ENCODE results near the gene ZNF438.

Gene ZNF438

DNA sequence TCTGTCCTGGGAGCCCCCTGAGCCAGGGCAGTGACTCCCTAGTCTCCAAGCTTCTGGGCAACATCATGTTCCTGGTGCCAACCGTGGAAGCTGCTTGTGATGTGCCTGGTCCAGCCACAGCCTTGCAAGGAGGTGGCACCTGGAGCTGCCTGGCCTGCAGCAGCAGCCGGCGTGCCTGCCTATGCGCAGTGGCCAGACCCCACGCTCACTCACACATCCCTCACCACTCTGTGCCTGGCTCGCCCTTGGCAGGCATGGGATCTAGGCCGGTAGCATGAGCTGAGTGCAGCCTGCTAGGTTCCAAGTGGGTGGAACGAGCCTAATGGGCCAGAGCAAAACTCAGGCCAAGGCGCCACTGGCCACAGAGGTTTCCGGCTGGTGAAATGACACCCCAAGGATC is 184.0 kb downstream of the ZNF438 start:
- no peak for DNase-seq
- Mint-ChIP-seq H3K9me3 (no peaks in the 10 kb centered on the region), H3K4me3 (no peak overlapping the region), H3K4me1 (peaks cover 4% of the 10 kb centered on the region), H3K27ac (no peak overlapping the region), H3K36me3 (no peaks in the 10 kb centered on the region), H3K27me3 (no peaks in the 10 kb centered on the region)
- CTCF ChIA-PET: interaction anchor here (1.2 kb wide), 2 partner anchors 11 to 64 kb away, joined by 4 read pairs; no protein-coding TSS in a partner anchor

- H3K27me3 Mint-ChIP-seq: no peaks in the 10 kb centered on the region
- no peak overlapping the region for H3K4me3 Mint-ChIP-seq
- H3K4me1 Mint-ChIP-seq: peaks cover 4% of the 10 kb centered on the region
- H3K27ac Mint-ChIP-seq: no peak overlapping the region
- DNase-seq: no peak
- CTCF ChIA-PET: interaction anchor here (1.2 kb wide), 1 partner anchor 64 kb away, joined by 4 read pairs; no protein-coding TSS in a partner anchor
- H3K36me3 Mint-ChIP-seq: no peaks in the 10 kb centered on the region
- no peaks in the 10 kb centered on the region for H3K9me3 Mint-ChIP-seq
Observed at GRCh38 chr10:30847199-30847598, 184.5 kb downstream of the ZNF438 start.

GRCh38 chr10:30846710-30847109 is 185.0 kb downstream of the ZNF438 start:
- H3K4me1 Mint-ChIP-seq: peaks cover 4% of the 10 kb centered on the region
- CTCF ChIA-PET: interaction anchor here (1.2 kb wide), 1 partner anchor 63 kb away, joined by 4 read pairs; no protein-coding TSS in a partner anchor
- no peak overlapping the region for H3K27ac Mint-ChIP-seq
- no peaks in the 10 kb centered on the region for H3K9me3 Mint-ChIP-seq
- H3K36me3 Mint-ChIP-seq: no peaks in the 10 kb centered on the region
- H3K27me3 Mint-ChIP-seq: no peaks in the 10 kb centered on the region
- no peak for DNase-seq
- H3K4me3 Mint-ChIP-seq: no peak overlapping the region

GRCh38 chr10:30842894-30843293 is 188.8 kb downstream of the ZNF438 start:
- Mint-ChIP-seq H3K4me1 (no peaks in the 10 kb centered on the region), H3K4me3 (no peak overlapping the region), H3K9me3 (no peaks in the 10 kb centered on the region), H3K27me3 (no peaks in the 10 kb centered on the region), H3K27ac (no peak overlapping the region), H3K36me3 (no peaks in the 10 kb centered on the region)
- no peak for DNase-seq
- CTCF ChIA-PET: no interaction called here

DNA sequence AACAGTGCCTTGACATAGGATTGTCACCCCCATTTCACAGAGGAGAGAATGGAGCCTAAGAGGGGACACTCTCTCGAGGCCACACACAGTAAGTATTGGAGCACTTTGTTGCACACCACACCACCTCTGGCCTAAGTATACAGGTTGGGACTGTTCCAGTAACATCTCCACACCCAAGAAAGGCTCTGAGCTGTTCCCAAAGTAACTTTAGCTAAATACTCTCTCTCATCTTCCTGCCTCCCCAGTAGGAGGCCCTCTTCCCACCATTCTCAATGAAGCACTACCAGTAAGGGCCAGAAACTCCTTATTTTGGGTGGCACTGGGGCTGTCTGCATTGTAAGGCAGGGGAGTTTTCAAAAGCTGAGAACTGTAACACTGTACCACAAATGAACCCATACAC is 189.5 kb downstream of the ZNF438 start:
- H3K4me3 Mint-ChIP-seq: no peak overlapping the region
- no peak overlapping the region for H3K27ac Mint-ChIP-seq
- H3K4me1 Mint-ChIP-seq: no peaks in the 10 kb centered on the region
- CTCF ChIA-PET: no interaction called here
- no peaks in the 10 kb centered on the region for H3K9me3 Mint-ChIP-seq
- no peaks in the 10 kb centered on the region for H3K27me3 Mint-ChIP-seq
- H3K36me3 Mint-ChIP-seq: no peaks in the 10 kb centered on the region
- DNase-seq: no peak

DNA sequence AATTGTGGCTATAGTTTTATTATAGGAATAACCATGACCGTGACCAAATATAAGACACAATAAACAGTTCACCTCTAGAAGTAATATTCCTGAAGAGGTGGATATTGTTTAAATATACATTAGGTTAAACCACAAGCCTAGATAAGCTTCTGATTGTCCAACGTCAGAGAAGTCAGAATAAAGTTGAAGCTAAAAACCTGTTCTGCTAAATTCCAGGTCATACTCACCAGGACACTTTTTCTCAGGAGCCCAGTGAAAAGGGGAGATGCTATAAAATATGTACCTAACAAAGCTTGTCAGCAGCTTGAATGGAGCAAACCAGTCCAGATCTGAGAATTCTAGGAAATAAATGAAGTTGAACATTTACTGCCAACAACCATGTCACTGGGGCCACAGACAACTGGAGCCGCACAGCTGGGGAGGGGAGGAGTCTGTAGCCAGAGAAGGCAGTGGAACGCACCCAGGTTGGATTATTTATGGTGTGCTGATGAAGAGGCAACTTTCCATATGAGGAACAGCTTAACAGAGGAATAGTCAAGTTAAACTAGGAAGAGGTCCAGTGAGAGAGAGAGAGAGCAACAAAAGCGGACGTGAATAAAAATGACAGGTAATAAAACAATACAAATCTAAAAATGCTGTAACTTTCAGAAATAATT is 191.1 kb downstream of the ZNF438 start:
- Mint-ChIP-seq H3K27me3 (no peaks in the 10 kb centered on the region), H3K4me1 (no peaks in the 10 kb centered on the region), H3K4me3 (no peak overlapping the region), H3K9me3 (no peaks in the 10 kb centered on the region), H3K36me3 (no peaks in the 10 kb centered on the region), H3K27ac (no peak overlapping the region)
- DNase-seq: no peak
- CTCF ChIA-PET: interaction anchor here (1.6 kb wide), 1 partner anchor 55 kb away, joined by 3 read pairs; no protein-coding TSS in a partner anchor

DNA sequence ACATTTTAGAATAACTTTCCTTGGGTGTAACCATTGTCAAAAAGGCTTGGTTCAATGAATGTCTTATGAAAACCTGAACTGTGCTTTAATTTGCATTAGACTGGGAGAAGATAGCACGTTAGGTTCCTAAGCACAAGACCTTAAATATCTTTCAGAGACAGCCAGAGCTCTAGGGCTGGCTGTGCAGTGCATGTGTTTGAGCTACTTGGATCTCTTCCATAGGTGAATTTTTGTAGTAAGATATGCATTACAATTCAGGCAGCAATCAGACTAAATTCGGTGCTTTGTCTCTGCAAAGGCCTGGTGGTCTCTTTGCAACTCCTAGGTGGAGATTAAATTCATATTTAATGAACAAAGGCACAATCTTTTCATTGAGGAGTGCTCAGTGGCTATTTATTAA is 192.0 kb downstream of the ZNF438 start:
- DNase-seq: no peak
- no peaks in the 10 kb centered on the region for H3K27me3 Mint-ChIP-seq
- CTCF ChIA-PET: interaction anchor here (1.6 kb wide), 1 partner anchor 54 kb away, joined by 3 read pairs; no protein-coding TSS in a partner anchor
- H3K4me1 Mint-ChIP-seq: no peaks in the 10 kb centered on the region
- H3K27ac Mint-ChIP-seq: no peak overlapping the region
- H3K36me3 Mint-ChIP-seq: no peaks in the 10 kb centered on the region
- H3K4me3 Mint-ChIP-seq: no peak overlapping the region
- no peaks in the 10 kb centered on the region for H3K9me3 Mint-ChIP-seq

GRCh38 chr10:30836406-30836805 is 195.3 kb downstream of the ZNF438 start:
- H3K36me3 Mint-ChIP-seq: no peaks in the 10 kb centered on the region
- no peak overlapping the region for H3K4me3 Mint-ChIP-seq
- no peak for DNase-seq
- CTCF ChIA-PET: no interaction called here
- H3K9me3 Mint-ChIP-seq: no peaks in the 10 kb centered on the region
- no peaks in the 10 kb centered on the region for H3K4me1 Mint-ChIP-seq
- H3K27ac Mint-ChIP-seq: no peak overlapping the region
- no peaks in the 10 kb centered on the region for H3K27me3 Mint-ChIP-seq

DNA sequence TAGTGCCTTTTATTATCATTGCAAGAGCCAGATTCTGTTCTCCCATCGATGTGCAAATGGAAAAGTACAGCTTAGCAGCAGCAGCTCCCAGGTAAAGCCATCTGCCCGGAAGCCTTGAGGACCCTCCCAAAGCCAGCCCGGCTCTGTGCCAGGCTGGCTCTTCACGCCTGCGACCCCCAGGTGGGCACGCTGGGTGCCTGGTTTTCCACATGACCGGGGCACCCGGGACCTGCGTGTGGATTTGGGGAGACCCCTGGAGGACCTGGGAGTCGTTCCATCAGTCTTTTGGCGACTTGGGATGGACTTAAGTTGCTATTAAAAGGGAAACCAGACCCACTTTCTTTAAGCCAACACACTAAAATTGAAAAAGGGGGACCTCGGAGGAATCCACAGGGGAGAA is 196.5 kb downstream of the ZNF438 start:
- no peak overlapping the region for H3K27ac Mint-ChIP-seq
- H3K36me3 Mint-ChIP-seq: no peaks in the 10 kb centered on the region

GRCh38 chr10:30834651-30835050 is 197.0 kb downstream of the ZNF438 start:
- Mint-ChIP-seq H3K27me3 (peaks cover 4% of the 10 kb centered on the region), H3K4me3 (no peak overlapping the region), H3K9me3 (no peaks in the 10 kb centered on the region), H3K4me1 (no peaks in the 10 kb centered on the region), H3K27ac (no peak overlapping the region), H3K36me3 (no peaks in the 10 kb centered on the region)
- no peak for DNase-seq
- CTCF ChIA-PET: no interaction called here

More for the DNA sequence above, 196.5 kb downstream of the ZNF438 start:
- Mint-ChIP-seq H3K9me3 (no peaks in the 10 kb centered on the region), H3K4me3 (no peak overlapping the region), H3K4me1 (no peaks in the 10 kb centered on the region), H3K27me3 (peaks cover 4% of the 10 kb centered on the region)
- CTCF ChIA-PET: no interaction called here
- no peak for DNase-seq

- Mint-ChIP-seq H3K36me3 (no peaks in the 10 kb centered on the region), H3K27me3 (peaks cover 4% of the 10 kb centered on the region), H3K9me3 (no peaks in the 10 kb centered on the region), H3K4me1 (no peaks in the 10 kb centered on the region), H3K27ac (no peak overlapping the region), H3K4me3 (no peak overlapping the region)
- CTCF ChIA-PET: no interaction called here
- DNase-seq: no peak
Observed at GRCh38 chr10:30834153-30834552, 197.5 kb downstream of the ZNF438 start.

DNA sequence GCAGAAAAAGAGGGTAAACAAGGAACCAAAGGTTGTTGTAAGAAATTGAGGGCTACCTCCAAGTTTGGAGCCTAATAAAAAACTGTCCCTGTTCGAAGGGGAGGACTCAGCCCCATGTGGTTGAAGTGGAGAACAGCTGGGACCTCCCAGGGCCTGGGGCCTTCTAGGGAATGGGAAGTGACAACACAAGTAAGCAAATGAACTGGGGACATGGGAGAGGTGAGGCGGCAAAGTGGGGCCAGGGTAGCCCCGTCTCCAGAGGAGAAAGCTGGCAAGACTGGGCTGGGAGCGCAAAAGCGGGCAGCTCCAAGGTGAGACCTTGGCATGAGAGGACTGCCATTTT is 198.1 kb downstream of the ZNF438 start:
- Mint-ChIP-seq H3K4me1 (no peaks in the 10 kb centered on the region), H3K27me3 (peaks cover 4% of the 10 kb centered on the region)
- CTCF ChIA-PET: interaction anchor here (0.8 kb wide), 1 partner anchor 13 kb away, joined by 4 read pairs; no protein-coding TSS in a partner anchor

DNA sequence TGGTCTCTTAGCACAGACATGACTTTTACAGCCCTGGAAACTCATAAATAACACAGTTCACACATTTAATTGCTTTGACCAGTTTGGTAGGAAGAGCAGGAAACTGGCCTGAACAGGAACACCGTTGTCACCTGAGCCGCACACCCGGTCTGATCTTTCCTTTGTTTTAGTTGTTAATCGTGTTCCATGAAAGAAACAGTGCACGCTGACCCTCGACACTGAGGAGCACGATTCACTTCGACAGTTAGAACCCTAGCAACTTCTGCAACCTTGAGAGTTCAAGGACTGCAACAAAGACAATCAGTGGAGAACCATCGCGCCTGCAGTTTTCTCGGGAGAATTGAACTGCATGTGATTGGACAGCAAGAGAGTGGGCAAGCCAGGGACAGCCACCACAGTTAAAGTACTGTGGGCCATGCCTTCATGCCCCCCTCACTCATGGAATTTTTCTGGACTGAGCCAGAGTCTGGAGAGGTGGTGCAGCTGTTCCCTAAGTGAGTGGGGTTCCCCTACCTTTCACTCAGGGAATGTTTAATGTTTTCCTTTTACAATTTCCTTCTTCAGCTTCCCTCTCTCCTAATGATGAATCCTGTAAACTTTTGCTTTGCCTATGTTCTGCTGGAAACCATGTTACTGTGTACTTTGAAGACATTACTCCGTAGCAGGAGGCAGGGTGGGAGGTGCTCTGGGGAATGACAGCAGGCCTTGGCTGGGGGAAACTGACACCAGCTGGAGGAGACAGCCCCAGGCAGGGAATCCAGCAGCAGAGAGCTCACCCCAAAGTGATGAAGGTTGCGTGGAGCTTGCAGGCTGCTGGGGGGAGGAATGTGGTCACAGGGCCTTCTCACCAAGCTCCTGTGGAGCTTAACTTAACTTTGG is 198.7 kb downstream of the ZNF438 start:
- CTCF ChIA-PET: interaction anchor here (0.8 kb wide), 1 partner anchor 12 kb away, joined by 4 read pairs; no protein-coding TSS in a partner anchor
- Mint-ChIP-seq H3K4me3 (no peak overlapping the region), H3K27me3 (peaks cover 4% of the 10 kb centered on the region), H3K9me3 (no peaks in the 10 kb centered on the region), H3K27ac (no peak overlapping the region), H3K36me3 (no peaks in the 10 kb centered on the region), H3K4me1 (no peaks in the 10 kb centered on the region)
- DNase-seq: no peak

More for the DNA sequence above, 198.1 kb downstream of the ZNF438 start:
- no peaks in the 10 kb centered on the region for H3K9me3 Mint-ChIP-seq
- H3K4me3 Mint-ChIP-seq: no peak overlapping the region
- H3K36me3 Mint-ChIP-seq: no peaks in the 10 kb centered on the region
- H3K27ac Mint-ChIP-seq: no peak overlapping the region
- DNase-seq: no peak

DNA sequence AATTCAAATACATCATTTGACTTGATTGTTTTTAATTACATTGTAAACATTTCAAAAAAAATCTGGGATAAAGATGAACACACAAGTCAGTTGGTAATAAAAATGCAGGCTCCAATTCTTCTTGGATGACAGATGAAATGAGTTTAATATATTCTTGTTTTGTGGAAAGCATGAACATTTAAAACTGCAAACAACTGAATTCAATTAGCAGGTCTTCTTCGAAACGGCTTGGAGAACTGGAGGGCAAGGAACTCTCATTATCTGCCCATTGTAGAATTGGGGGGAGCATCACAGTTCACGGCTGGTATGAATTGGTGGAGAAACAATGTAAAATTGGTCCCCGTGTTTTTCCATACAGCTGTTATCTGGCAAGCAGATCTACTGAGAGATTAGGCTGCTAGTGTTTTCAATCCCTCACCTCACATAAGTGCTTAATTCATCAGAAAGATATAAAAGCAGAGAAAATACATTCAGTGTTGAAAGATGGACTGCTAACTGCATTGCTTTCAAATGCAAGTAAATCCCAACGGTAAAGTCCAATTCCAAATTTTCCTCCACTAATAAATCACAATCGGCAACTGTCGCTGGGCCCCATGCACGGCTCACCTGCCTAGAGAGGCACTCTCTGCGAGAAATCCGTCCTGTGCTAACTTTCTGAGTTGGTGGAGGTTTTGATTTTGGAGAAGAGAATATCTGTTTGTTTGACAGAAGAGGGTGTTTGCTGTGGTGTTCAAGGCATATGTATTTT is 199.5 kb downstream of the ZNF438 start:
- H3K36me3 Mint-ChIP-seq: no peaks in the 10 kb centered on the region
- H3K27ac Mint-ChIP-seq: no peak overlapping the region
- H3K27me3 Mint-ChIP-seq: peaks cover 4% of the 10 kb centered on the region
- no peaks in the 10 kb centered on the region for H3K4me1 Mint-ChIP-seq
- DNase-seq: no peak
- no peaks in the 10 kb centered on the region for H3K9me3 Mint-ChIP-seq
- CTCF ChIA-PET: no interaction called here
- no peak overlapping the region for H3K4me3 Mint-ChIP-seq

Measured in activated naive CD4-positive, alpha-beta T cell treated with anti-CD3 and anti-CD28 coated beads, Interleukin-2, amount 10 ng/mL, durations not matched to agents 7 days and 5 days (primary cell).